ENCODE results near the gene C8G.

The C8G gene

GRCh38 chr9:136944519-136945332, at the start of gene C8G, which contains the start of gene FBXW5:
Gene C8G, plus strand, starts transcription at chr9:136945243. Its CDS starts 78 bp downstream, at chr9:136945321.
Gene FBXW5, minus strand, starts transcription at chr9:136944738. Its CDS starts 655 bp downstream, at chr9:136944083.
- DNase-seq = peak; percentile 86

GRCh38 chr9:136896027-136896426, 49.0 kb upstream of the C8G start:
- DNase-seq = no peak

GRCh38 chr9:136898483-136899100, 46.5 kb upstream of the C8G start:
- DNase-seq = no peak

GRCh38 chr9:136899196-136899595, 45.8 kb upstream of the C8G start:
- no peak for DNase-seq

GRCh38 chr9:136900556-136900955, 44.5 kb upstream of the C8G start:
- DNase-seq = no peak

GRCh38 chr9:136900988-136901515, 44.0 kb upstream of the C8G start:
- no peak for DNase-seq

- DNase-seq = peak; percentile 83
Measured at GRCh38 chr9:136901516-136902258, 43.4 kb upstream of the C8G start.

GRCh38 chr9:136902259-136902821, 42.7 kb upstream of the C8G start:
- DNase-seq = peak; percentile 80

GRCh38 chr9:136903041-136903554, 41.9 kb upstream of the C8G start:
- no peak for DNase-seq

GRCh38 chr9:136906266-136906665, 38.8 kb upstream of the C8G start:
- DNase-seq = no peak

GRCh38 chr9:136907011-136907914, 37.8 kb upstream of the C8G start:
- no peak for DNase-seq

- no peak for DNase-seq
Measured at GRCh38 chr9:136910197-136910900, 34.7 kb upstream of the C8G start.

GRCh38 chr9:136910901-136911245, 34.2 kb upstream of the C8G start:
- DNase-seq = no peak

GRCh38 chr9:136913701-136914438, 31.2 kb upstream of the C8G start:
- no peak for DNase-seq

GRCh38 chr9:136915632-136916329, 29.3 kb upstream of the C8G start:
- DNase-seq = no peak

GRCh38 chr9:136916330-136917184, 28.5 kb upstream of the C8G start:
- no peak for DNase-seq

GRCh38 chr9:136917902-136918301, 27.1 kb upstream of the C8G start:
- DNase-seq = no peak

- DNase-seq = no peak
Measured at GRCh38 chr9:136920069-136920468, 25.0 kb upstream of the C8G start.
